ENCODE results near the gene SLC22A1.

- TF ChIP-seq CTCF (IDR thresholded peaks at IDR 0.05; ENCODE audit: poor library complexity, severe bottlenecking) (no peak), REST (IDR thresholded peaks at IDR 0.05; ENCODE audit: borderline replicate concordance) (no peak), POLR2AphosphoS5 (IDR thresholded peaks at IDR 0.05) (no peak), SMC3 (conservative IDR thresholded peaks at IDR 0.05; ENCODE audit: poor library complexity) (no peak)
Observed at GRCh38 chr6:160103825-160104100, 17.9 kb upstream of the SLC22A1 start.
